ENCODE measurements around the gene CFDP1. TPM values are rescaled to one million over a fixed set of nuclear protein-coding genes. Genes with fewer than 3 reads are reported as not detected.
A peak's percentile ranks its signal among the peaks of the same experiment; 100 is the strongest.

The CFDP1 gene
- total RNA-seq, 2 donors from 2014 or later: 29.1 to 49.5 TPM

DNA sequence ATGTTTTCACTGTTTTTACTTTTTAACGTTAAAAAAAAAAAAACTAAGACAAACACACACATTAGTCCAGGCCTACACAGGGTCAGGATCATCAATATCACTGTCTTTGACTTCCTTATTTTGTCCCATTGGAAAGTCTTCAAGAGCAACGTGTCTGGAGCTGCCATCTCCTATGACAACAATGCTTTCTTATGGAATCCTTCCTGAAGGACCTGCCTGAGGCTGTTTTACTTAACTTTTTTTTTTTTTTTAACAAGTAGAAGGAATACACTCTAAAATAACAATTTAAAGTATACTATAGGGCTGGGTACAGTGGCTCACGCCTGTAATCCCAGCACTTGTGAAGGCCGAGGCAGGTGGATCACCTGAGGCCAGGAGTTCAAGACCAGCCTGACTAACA, 110.1 kb downstream of the CFDP1 start:
- H3K4me1 Mint-ChIP-seq (ENCODE audit: low read depth in 2 of 2): peaks cover 26% of the 10 kb centered on the region in 2 donors
- no peak for ATAC-seq
- H3K9me3 Mint-ChIP-seq: no peaks in the 10 kb centered on the region
- no peak for DNase-seq (ENCODE audit: low spot score)
- H3K27ac Mint-ChIP-seq: no peak overlapping the region
- H3K4me3 Mint-ChIP-seq: no peak overlapping the region
- peaks cover 16% of the 10 kb centered on the region for H3K36me3 Mint-ChIP-seq
- H3K27me3 Mint-ChIP-seq: peaks cover 47 to 69% of the 10 kb centered on the region in 2 donors

DNA sequence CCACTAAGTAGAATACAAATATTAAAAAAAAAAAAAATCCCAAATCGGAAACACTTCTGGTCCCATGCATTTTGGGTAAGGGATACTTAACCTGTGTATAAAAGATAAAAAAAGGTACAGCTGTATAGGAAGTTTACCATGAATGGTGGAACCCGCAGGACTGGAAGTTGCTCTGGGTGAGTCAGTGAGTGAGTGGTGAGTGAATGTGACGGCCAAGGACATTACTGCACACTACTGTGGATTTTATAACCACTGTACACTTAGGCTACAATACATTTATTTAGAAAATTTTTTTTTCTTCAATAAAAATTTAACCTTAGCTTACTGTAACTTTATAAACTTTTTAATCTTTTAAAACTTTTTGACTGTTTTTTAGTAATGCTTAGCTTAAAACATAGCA, 110.6 kb downstream of the CFDP1 start:
- ATAC-seq (no peak), DNase-seq (ENCODE audit: low spot score) (no peak)
- Mint-ChIP-seq H3K9me3 (no peaks in the 10 kb centered on the region), H3K36me3 (peaks cover 16% of the 10 kb centered on the region), H3K4me1 (ENCODE audit: low read depth in 2 of 2) (peaks cover 26% of the 10 kb centered on the region in 2 donors), H3K27me3 (peaks cover 45 to 69% of the 10 kb centered on the region in 2 donors), H3K27ac (no peak overlapping the region), H3K4me3 (no peak overlapping the region)

DNA sequence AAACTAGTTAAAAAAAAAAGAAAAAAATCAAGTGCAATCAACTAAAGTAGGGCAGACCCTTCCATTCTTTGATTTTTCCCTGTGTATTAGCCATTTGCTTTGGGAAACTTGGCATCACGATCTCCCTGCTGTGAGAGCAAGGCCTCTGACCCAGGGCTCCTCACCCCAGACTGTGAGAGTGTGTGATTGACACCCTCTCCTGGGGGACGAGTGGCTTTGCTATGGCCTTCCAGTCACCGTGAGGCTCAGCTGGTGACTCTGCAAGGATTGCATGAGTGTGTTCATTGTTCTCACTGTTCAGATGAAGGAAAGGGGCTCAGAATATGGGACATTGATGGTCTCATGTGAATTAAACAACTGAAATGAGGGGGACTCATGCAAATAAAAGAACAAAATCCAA, 112.9 kb downstream of the CFDP1 start:
- Mint-ChIP-seq H3K27me3 (peaks cover 36 to 61% of the 10 kb centered on the region in 2 donors), H3K36me3 (peaks cover 13% of the 10 kb centered on the region), H3K4me1 (ENCODE audit: low read depth in 2 of 2) (peaks cover 26 to 31% of the 10 kb centered on the region in 2 donors), H3K9me3 (no peaks in the 10 kb centered on the region), H3K4me3 (peak overlapping the region; percentile 42), H3K27ac (peak overlapping the region in 1 of 2 donors; percentile 45)
- DNase-seq (ENCODE audit: low spot score): no peak
- ATAC-seq: peak; percentile 68 to 69

DNA sequence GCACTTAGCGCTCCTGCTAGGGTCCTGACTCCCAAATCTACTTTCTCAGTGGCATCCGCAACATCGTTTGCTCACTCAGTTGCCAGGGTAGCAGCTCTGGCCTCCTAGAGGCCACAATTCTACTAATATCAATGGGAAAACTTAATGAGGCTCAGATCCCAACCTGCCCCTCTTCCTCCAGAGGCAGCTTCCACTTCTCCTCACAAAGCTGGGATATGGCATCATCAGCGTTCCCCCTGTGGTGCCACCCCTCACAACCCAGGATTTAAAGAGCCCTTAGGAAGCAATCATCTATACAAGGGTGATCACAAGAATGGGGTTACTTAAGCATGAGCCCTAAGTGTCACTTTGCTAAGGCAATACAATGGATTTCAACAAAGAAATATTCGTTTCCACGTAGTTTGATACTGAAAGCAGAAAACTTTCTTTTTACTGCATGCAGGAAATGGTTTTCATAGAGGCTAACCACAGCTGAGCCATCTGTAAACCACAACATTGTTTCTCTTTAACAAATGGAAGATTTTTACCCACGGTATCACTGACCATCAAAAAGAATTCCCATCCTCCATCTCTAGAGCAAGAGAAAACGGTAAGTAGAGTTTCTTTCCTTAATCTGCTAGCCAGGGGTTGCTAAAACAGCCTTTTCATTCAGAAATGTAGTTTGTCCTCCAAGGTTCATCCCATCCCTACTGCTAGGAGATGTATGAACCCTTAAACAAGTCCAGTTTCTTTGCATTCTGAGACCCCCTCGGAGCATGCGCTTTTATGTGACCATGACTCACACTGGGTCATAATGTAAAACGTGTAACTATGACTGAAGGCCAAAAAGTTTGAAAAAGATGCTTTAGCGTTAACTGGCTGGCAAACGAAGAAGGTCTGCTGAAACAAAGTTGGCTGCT, 113.5 kb downstream of the CFDP1 start:
- Mint-ChIP-seq H3K36me3 (peaks cover 13% of the 10 kb centered on the region), H3K4me3 (peak overlapping the region; percentile 42), H3K27me3 (peaks cover 29 to 54% of the 10 kb centered on the region in 2 donors), H3K27ac (peak overlapping the region in 1 of 2 donors; percentile 45), H3K4me1 (ENCODE audit: low read depth in 2 of 2) (peaks cover 26 to 31% of the 10 kb centered on the region in 2 donors), H3K9me3 (no peaks in the 10 kb centered on the region)
- ATAC-seq: peak; percentile 83 to 86
- DNase-seq (ENCODE audit: low spot score): no peak

DNA sequence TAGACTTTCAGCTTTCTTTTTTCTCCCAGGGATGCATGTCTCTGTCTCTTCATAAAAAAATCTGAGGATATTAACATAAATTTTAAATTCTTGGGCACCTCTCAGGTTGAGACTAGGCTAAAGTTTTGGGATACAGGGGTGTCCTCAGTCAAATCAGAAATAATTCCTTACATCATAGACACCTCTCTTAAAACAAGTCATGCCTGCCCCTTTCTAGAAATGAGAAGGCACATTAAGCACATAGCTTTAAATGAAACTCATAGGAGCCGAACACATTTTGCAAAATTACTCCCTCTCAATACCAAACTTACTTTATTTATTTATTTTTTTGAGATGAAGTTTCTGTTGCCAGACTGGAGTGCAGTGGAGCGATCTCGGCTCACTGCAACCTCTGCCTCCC, 114.6 kb downstream of the CFDP1 start:
- H3K27me3 Mint-ChIP-seq: peaks cover 28 to 45% of the 10 kb centered on the region in 2 donors

DNA sequence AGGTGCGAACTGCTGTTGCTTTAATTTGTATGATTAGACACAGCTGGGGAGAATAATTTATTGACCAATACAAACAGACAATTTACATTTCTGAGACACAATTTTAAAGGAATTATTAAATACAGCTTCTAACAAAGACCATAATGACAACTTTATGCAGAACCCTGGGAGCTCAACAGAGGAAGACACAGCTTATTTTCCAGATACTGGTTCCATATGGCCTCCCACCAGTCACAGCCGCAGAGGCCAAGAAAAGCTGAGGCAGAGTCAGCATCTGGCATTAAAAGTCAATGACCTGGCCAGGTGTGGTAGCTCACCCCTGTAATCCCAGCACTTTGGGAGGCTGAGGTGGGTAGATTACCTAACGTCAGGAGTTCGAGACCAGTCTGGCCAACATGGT, 115.8 kb downstream of the CFDP1 start:
- peaks cover 35 to 49% of the 10 kb centered on the region in 2 donors for H3K27me3 Mint-ChIP-seq
- no peaks in the 10 kb centered on the region for H3K9me3 Mint-ChIP-seq
- ATAC-seq (no peak), DNase-seq (ENCODE audit: low spot score) (no peak)
- H3K4me1 Mint-ChIP-seq (ENCODE audit: low read depth in 2 of 2): peaks cover 26 to 31% of the 10 kb centered on the region in 2 donors
- H3K27ac Mint-ChIP-seq: no peak overlapping the region
- H3K36me3 Mint-ChIP-seq: peaks cover 13% of the 10 kb centered on the region
- H3K4me3 Mint-ChIP-seq: no peak overlapping the region

More for the DNA sequence above, 114.6 kb downstream of the CFDP1 start:
- H3K36me3 Mint-ChIP-seq: peaks cover 14% of the 10 kb centered on the region
- H3K27ac Mint-ChIP-seq: no peak overlapping the region
- H3K4me1 Mint-ChIP-seq (ENCODE audit: low read depth in 2 of 2): peaks cover 26 to 31% of the 10 kb centered on the region in 2 donors
- no peak overlapping the region for H3K4me3 Mint-ChIP-seq
- no peaks in the 10 kb centered on the region for H3K9me3 Mint-ChIP-seq
- ATAC-seq (no peak), DNase-seq (ENCODE audit: low spot score) (no peak)

DNA sequence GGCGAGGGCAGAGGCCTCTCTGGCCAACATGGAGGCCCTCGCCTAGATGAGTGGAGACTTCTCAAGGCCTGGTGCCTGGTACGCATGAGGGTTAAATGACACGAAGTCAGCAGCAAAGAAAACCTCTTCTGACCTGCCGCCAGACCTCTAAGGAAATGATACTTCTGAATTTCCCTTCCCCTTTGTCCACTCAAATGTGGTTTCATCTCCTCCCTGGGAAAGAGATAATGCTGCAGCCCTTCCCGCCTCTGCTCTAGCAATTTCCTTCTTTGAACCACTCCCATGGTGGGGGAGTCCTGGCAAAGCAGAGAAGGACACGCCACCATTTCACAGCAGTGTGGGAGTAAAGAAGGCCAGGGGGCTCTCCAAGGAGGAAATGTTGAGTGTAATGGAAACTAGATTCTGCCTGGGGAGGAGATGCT, 116.2 kb downstream of the CFDP1 start:
- peak in 1 of 2 donors; percentile 40 for ATAC-seq
- DNase-seq (ENCODE audit: low spot score): no peak
- Mint-ChIP-seq H3K27me3 (peaks cover 35 to 49% of the 10 kb centered on the region in 2 donors), H3K4me3 (no peak overlapping the region), H3K9me3 (no peaks in the 10 kb centered on the region), H3K36me3 (peaks cover 13% of the 10 kb centered on the region), H3K4me1 (ENCODE audit: low read depth in 2 of 2) (peaks cover 26 to 31% of the 10 kb centered on the region in 2 donors), H3K27ac (no peak overlapping the region)

DNA sequence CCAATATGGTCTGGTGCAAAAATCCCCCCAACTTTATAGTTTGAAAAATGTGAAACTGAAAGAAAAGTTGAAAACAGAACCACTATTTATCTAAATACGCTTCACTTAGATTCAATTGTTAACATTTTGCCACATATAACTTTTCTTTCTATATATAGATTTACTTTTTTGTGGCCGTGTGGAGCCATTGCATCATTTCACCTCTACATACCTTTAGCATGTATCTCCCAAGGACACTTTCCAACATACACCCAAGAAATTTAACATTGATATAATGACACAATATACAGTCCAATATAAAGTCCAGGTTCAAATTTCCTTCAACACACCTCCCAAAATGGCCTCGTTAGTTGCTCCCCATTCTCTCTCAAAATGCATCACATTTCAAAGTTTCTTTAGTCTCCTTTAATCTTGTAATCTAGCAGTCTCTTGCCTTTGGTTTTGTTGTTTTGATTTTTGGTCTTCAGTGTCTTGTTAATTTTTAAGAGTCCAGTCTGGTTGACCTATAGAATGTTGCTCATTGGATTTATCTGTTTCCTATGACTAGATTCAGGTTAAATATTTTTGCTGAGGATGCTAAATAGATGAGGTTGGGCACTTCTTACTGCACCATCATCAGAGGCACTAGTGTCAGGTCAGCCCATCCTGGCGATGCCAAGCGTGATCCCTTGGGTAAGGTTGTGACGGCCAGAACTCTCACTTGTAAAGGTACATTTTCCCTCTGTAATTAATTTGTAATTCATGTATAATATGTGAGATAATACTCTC, 117.6 kb downstream of the CFDP1 start:
- no peak overlapping the region for H3K27ac Mint-ChIP-seq
- no peak overlapping the region for H3K4me3 Mint-ChIP-seq
- no peak for DNase-seq (ENCODE audit: low spot score)
- no peaks in the 10 kb centered on the region for H3K9me3 Mint-ChIP-seq
- H3K4me1 Mint-ChIP-seq (ENCODE audit: low read depth in 2 of 2): peaks cover 17 to 25% of the 10 kb centered on the region in 2 donors
- H3K36me3 Mint-ChIP-seq: peaks cover 13% of the 10 kb centered on the region
- H3K27me3 Mint-ChIP-seq: peaks cover 37 to 38% of the 10 kb centered on the region in 2 donors
- ATAC-seq: no peak

DNA sequence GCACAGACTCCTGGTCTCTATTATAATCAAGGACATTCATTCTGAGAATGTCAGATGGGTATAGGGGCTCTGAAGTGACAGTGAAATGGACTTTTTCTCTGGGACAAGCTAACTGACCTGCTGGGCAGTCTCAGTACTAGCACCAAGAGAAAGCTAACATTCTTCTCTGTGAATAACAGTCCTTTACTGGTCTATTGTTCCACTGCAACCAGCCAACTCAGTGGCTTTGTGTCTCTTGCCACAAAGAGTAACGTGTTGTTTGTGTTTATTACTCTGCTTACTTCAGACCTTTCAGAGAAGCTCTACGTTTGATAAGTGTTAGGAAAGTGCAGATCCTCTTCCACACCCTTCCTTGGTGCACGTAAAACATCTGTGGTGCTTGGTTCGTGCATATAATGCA, 120.4 kb downstream of the CFDP1 start:
- H3K4me1 Mint-ChIP-seq (ENCODE audit: low read depth in 2 of 2): peaks cover 0 to 11% of the 10 kb centered on the region in 2 donors
- H3K27ac Mint-ChIP-seq: no peak overlapping the region
- no peak for DNase-seq (ENCODE audit: low spot score)
- H3K27me3 Mint-ChIP-seq: peaks cover 43 to 46% of the 10 kb centered on the region in 2 donors
- H3K9me3 Mint-ChIP-seq: no peaks in the 10 kb centered on the region
- peaks cover 20% of the 10 kb centered on the region for H3K36me3 Mint-ChIP-seq
- no peak for ATAC-seq
- H3K4me3 Mint-ChIP-seq: no peak overlapping the region

DNA sequence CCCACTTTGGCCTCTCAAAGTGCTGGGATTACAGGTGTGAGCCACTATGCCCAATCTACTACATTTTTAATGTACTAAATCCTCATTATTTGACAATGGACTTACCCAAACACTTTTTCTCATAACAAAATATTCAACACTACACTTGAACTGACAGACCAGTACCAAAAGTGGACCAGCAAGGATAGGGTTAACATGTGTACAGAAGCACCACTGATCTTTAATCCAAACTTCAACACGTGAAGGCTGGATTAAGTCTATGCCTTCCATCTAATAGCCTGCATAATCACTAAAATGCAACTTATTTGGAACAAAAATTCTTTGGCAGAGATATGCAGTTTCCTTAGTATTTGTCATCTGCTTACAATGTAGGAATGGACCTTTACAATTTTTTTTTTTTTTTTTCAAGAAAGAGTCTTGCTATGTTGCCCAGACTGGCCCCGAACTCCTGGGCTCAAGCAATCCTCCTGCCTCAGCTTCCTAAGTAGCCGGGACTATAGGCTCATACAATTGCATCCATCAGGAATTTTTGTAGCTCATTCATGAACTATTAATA, 121.8 kb downstream of the CFDP1 start:
- H3K27ac Mint-ChIP-seq: no peak overlapping the region
- DNase-seq (ENCODE audit: low spot score) (no peak), ATAC-seq (no peak)
- H3K9me3 Mint-ChIP-seq: no peaks in the 10 kb centered on the region
- no peak overlapping the region for H3K4me3 Mint-ChIP-seq
- peaks cover 42 to 52% of the 10 kb centered on the region in 2 donors for H3K27me3 Mint-ChIP-seq
- peaks cover 20% of the 10 kb centered on the region for H3K36me3 Mint-ChIP-seq
- peaks cover 0 to 10% of the 10 kb centered on the region in 2 donors for H3K4me1 Mint-ChIP-seq (ENCODE audit: low read depth in 2 of 2)

DNA sequence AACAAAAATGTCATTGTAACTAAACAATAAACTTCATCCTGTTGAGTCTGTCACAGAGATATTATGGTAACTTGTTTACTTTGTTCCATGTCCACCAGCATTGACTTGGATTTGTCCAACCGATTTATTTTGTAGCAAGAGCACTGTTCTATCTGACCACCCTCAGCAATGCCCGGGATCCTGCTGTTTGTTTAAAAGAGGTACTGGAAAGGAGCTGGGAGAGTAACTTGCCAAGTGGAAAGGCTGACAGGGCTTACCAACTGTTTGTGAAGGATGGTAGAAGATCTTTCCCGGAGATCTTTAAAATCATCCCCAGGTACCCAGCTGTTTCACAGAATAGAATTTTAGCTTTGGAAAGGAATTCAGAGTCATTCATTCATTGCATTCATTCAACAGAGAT, 122.8 kb downstream of the CFDP1 start:
- peaks cover 35 to 44% of the 10 kb centered on the region in 2 donors for H3K27me3 Mint-ChIP-seq
- no peaks in the 10 kb centered on the region for H3K9me3 Mint-ChIP-seq
- peaks cover 14% of the 10 kb centered on the region for H3K36me3 Mint-ChIP-seq
- DNase-seq (ENCODE audit: low spot score) (no peak), ATAC-seq (no peak)
- H3K27ac Mint-ChIP-seq: no peak overlapping the region
- no peak overlapping the region for H3K4me3 Mint-ChIP-seq
- H3K4me1 Mint-ChIP-seq (ENCODE audit: low read depth in 2 of 2): peaks cover 5 to 11% of the 10 kb centered on the region in 2 donors

DNA sequence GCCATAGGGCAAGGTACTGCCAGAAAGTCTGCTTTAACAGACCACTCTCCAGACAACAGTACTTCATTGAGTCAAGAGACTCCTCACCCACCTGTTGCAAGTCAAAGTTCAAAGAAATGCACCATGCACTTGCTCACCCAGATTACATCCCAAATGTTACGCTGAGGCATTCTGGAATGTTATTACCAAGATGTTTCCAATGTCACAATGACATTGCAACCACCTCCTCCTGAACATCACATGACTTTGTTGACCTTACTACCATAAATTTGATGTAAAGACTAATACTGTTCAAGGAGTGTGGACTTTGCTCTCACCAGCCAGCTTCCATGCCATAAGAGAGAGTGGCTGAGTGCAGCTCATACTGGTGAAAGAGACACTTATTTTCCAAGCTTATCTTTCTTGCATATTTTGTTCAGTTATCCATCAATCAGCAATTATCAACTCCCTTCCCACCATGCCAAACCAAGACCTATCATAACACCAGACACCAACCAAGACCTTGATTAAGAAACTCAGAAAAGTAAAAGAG, 123.3 kb downstream of the CFDP1 start:
- DNase-seq (ENCODE audit: low spot score): no peak
- Mint-ChIP-seq H3K27me3 (peaks cover 34 to 45% of the 10 kb centered on the region in 2 donors), H3K4me3 (no peak overlapping the region), H3K9me3 (no peaks in the 10 kb centered on the region), H3K36me3 (peaks cover 16% of the 10 kb centered on the region), H3K4me1 (ENCODE audit: low read depth in 2 of 2) (peaks cover 5 to 15% of the 10 kb centered on the region in 2 donors), H3K27ac (no peak overlapping the region)
- no peak for ATAC-seq

DNA sequence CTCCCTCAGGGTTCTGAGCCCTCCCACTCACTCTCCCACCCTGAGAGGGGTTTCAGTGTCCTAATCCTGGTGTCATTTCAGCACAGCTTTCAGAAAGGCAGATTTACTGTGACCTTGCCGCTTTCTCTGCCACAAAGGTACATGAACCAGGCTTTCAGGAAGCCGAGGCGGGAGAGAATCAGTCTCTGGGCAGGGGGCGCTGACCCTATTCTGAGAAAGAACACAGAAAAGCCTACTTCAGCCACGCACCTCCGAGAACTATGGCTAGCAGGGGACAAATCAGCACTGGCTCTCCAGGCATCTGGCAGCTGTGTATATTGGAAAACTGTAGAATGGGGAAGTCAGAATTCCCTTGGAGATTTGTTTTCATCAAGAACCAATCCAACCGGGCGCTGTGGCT, 124.1 kb downstream of the CFDP1 start:
- peaks cover 5 to 17% of the 10 kb centered on the region in 2 donors for H3K4me1 Mint-ChIP-seq (ENCODE audit: low read depth in 2 of 2)
- H3K27me3 Mint-ChIP-seq: peaks cover 34 to 45% of the 10 kb centered on the region in 2 donors

More for the DNA sequence above, 124.1 kb downstream of the CFDP1 start:
- DNase-seq (ENCODE audit: low spot score) (no peak), ATAC-seq (no peak)
- Mint-ChIP-seq H3K4me3 (no peak overlapping the region), H3K9me3 (no peaks in the 10 kb centered on the region), H3K36me3 (peaks cover 17% of the 10 kb centered on the region), H3K27ac (no peak overlapping the region)
